K562 treated with DMSO at 1 percent for 4 hours (cell line): ENCODE data around the gene DERL2. TPM values are rescaled to one million over a fixed set of nuclear protein-coding genes. Genes with fewer than 3 reads are reported as not detected.

Experiments
- total RNA-seq: library from RNA; unstranded; fragments of 300-600 nt; gene quantifications from 2 replicates; pipeline ENCODE4 v1.2.3, GENCODE V29; 2022; ENCODE audit not compliant: insufficient read depth

The DERL2 gene
- 8.2 and 8.3 TPM in 2 replicates for total RNA-seq

DNA sequence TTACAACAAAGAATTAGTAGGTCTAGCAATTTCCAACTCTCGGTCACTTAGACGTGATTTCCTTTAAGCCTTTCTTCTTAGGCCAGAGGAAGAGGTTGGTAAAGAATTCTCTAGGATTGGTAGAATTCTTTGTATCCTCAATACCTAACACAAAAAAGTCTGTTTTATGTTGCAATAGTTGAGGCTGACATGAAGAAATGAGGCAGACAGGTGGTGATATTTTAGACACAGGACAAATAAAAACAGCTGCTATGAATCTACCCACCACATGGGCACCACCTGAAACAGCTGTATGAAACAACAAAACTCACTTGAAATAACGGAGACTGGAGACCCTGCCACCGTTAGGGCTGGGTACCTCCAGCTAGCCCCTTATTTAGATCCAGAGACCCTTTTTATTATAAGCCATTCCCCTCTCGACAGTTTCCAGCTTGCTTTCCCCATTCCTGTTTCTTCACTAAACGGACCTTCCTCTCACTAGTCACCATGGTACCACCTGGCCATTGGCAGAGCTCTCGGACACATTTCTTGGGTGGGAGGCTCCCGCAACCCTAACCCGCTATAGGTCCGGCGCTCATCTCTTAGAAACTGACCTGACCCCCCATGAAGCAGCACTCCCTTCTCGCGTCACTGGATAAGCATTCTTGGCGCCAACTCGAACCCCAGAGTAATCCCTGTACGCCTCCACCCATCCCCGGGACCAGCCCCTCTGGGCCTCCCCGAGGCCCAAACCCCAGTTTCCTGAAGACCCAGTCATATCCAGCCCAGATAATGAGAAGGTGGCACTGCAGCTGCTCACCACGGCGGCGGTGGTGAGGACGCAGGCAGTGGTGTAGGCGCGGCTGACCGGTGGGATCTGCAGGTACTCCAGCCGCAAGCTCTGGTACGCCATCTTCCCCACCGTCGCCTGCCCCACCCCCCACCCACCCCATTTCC lies at the start of gene DERL2:
DERL2 (minus strand) TSS at position 909 of the 936 bp plus-strand sequence; CDS start at position 892, 17 bp downstream.

DNA sequence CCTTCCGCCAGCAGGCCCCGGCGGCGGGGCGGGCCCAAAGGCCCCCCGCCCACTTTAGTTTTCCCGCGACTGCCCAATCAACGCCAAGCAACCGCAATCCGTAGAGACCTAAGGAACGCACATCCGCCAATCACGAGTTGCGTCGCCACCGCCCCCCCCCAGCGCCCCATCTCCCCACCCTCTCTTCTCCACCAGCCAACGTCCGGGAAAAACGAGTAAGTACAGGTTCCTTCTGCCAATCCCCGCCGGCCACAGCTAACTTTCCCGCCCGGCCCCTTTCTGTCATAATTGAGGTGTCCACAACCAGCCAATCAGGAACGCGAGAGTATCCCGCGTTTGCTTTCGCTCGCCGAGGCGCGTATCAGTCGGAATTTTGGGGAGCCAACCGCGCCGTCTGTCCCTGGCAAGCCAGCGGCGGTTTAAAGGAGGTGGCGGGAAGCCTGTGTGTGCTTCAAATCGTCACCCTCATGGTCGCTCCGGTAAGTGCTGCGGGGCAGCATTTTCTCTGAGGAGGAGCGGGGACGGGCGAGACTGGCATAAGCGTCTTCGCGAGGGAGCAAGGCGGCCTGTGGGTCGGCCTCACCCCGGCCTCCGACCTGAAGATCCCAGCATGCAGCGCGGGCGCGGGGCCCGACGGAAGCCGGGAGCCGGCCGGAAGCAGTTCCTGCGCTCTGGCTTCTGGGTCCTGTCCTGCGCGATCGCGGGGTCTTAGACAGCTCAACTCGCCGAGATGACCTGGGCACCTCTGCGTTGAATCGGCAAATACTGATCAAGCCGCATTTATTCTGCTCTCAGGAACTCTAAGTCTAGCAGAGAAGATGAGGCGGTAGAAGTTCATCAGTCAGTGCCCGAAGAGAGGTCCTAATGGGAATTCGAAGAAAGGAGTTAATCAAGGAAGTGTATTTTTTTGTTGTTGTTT lies 487 bp upstream of the DERL2 start, which contains the start of gene MIS12:
MIS12 (plus strand) TSS at position 361 of the 919 bp plus-strand sequence. CDS start 2,297 bp downstream, outside the sequence.

DNA sequence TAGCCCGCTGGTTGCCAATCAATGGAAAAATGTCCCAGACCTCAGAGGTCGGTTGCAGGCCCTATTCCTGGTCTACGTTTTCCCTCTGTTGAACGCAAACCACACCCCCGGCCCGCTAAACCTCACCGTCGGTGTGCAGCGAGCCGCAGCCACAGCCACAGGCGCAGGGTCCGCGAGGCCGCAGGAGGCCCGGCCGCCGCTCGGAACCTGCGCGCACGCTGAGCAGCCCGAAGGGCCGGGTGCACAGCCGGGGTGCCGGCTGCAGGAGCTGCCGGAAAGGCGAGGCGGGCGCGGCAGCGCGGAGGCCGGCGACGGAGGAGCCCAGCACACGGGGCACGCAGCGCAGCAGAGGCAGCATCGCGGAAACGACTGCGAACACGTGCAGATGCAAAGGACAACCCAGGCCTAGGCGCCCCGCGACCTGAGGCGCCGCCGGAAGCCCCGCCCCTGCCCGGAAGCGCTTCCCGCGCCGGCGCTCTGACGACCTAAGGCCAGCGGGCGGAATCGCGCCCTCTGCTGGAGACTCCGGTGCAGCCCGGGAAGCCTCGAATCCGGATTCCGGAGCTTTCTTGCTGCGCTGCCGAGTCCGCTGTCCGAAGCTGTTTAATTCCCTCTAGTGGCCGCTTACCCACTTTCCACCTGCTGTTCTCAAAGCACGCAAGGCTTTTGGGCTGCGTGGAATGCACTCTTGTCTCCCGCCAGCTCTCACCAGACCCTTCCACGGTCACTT lies 47.1 kb downstream of the DERL2 start, which contains the start of gene C1QBP:
C1QBP (minus strand) TSS at position 440 of the 730 bp plus-strand sequence; CDS start at position 358, 82 bp downstream.

Other genes starting within 250 kb of the DERL2 start
- 11.0 and 17.3 TPM in 2 replicates for gene RABEP1, start 203.9 kb downstream of the DERL2 start, total RNA-seq
- 40.3 and 45.6 TPM in 2 replicates for gene NUP88, start 66.5 kb downstream of the DERL2 start, total RNA-seq
- gene RPAIN, start 66.0 kb downstream of the DERL2 start, total RNA-seq: 22.8 and 24.2 TPM in 2 replicates
- gene C1QBP, start 47.0 kb downstream of the DERL2 start, total RNA-seq: 188 and 197 TPM in 2 replicates
- gene DHX33, start 17.2 kb downstream of the DERL2 start, total RNA-seq: 2.6 and 3.8 TPM in 2 replicates
- 13.9 and 15.5 TPM in 2 replicates for gene MIS12, start 388 bp upstream of the DERL2 start, total RNA-seq
- 47.1 and 60.9 TPM in 2 replicates for gene NLRP1, start 98.3 kb upstream of the DERL2 start, total RNA-seq